Choroid plexus epithelial cell (primary cell): ENCODE data around the gene BRF1.
A peak's percentile ranks its signal among the peaks of the same experiment; 100 is the strongest.

ENCODE experiments used
- DNase-seq: peaks from one replicate; pipeline ENCODE4 v3.0.0-alpha.2; 2010; ENCODE audit warnings: low read depth
- H3K4me3 ChIP-seq: 2 replicates; pipeline ENCODE4 v1.5.1; 2011; ENCODE audit warnings: low read depth, mild to moderate bottlenecking, control low read depth, low read length, moderate library complexity
- CTCF ChIP-seq: conservative IDR thresholded peaks from 2 replicates; pipeline ENCODE4 v1.5.1; 2011; ENCODE audit warnings: low read depth, mild to moderate bottlenecking, control low read depth, inconsistent platforms, low read length, moderate library complexity

Gene BRF1

GRCh38 chr14:105323663-105324062, 22.9 kb upstream of the BRF1 start:
- no peak for DNase-seq
- no peak for TF ChIP-seq CTCF

GRCh38 chr14:105322791-105323556, 22.2 kb upstream of the BRF1 start:
- DNase-seq, result no peak
- H3K4me3 ChIP-seq, result no peak overlapping the region
- no peak for TF ChIP-seq CTCF

More at GRCh38 chr14:105323663-105324062, 22.9 kb upstream of the BRF1 start:
- H3K4me3 ChIP-seq, result no peak overlapping the region

- TF ChIP-seq CTCF, result no peak
- H3K4me3 ChIP-seq, result no peak overlapping the region
- DNase-seq, result no peak
Measured at GRCh38 chr14:105317546-105317945, 16.7 kb upstream of the BRF1 start.

- no peak for TF ChIP-seq CTCF
- no peak for DNase-seq
- no peak overlapping the region for H3K4me3 ChIP-seq
Measured at GRCh38 chr14:105316968-105317510, 16.2 kb upstream of the BRF1 start.

- no peak for DNase-seq
- TF ChIP-seq CTCF, result no peak
- H3K4me3 ChIP-seq, result no peak overlapping the region
Measured at GRCh38 chr14:105316577-105316941, 15.8 kb upstream of the BRF1 start.

GRCh38 chr14:105315941-105316576, 15.3 kb upstream of the BRF1 start:
- no peak for DNase-seq
- no peak for TF ChIP-seq CTCF
- peak overlapping the region; percentile 72 for H3K4me3 ChIP-seq
